ENCODE results near the gene WNT9B.

Gene WNT9B

GRCh38 chr17:46810837-46811236 lies 40.5 kb upstream of the WNT9B start:
- Histone ChIP-seq H3K36me3 (no peaks in the 10 kb centered on the region), H3K4me3 (ENCODE audit: low read depth in 1 of 2, low read length in 1 of 2) (no peak overlapping the region), H3K27me3 (peaks cover 57% of the 10 kb centered on the region), H3K27ac (no peak overlapping the region), H3K4me1 (ENCODE audit: control insufficient read depth in 1 of 2, insufficient read depth in 1 of 2, low read depth in 1 of 2, low read length in 1 of 2) (no peaks in the 10 kb centered on the region), H3K9me3 (no peaks in the 10 kb centered on the region)
- no peak for TF ChIP-seq CTCF (IDR thresholded peaks at IDR 0.05)

DNA sequence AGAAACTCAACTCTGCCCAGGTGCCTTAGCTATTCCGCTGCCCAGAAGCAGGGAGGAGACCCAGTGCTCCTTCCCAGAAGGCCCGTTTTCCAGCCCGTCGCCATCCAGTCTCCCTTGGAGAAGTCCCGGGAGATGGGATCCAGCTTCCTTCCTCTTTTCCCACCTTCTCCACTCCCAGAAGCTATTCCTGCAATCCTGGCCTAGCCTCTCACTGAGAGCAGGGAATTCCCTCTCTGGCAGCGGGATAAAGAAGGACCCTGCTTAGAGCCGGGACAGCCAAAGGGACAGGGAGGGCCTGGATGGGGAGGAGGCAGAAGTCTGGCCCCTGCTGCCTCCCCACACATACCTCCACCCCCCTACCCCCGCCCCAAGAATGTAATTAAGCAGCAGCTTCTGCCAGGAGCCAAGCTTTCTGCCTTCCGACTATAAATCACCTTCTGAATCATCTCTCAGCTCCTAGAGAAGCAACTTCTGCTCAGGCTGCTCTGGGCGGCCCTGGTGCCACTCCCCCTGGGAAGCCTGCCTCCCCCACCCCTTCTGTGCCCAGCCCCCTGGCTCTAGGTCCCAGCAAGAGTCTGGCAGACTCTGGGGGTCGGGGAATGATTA lies 39.3 kb upstream of the WNT9B start:
- no peak for TF ChIP-seq CTCF (IDR thresholded peaks at IDR 0.05)
- H3K9me3 ChIP-seq, result no peaks in the 10 kb centered on the region
- H3K27ac ChIP-seq, result no peak overlapping the region
- no peak overlapping the region for H3K4me3 ChIP-seq (ENCODE audit: low read depth in 1 of 2, low read length in 1 of 2)
- no peaks in the 10 kb centered on the region for H3K36me3 ChIP-seq
- no peaks in the 10 kb centered on the region for H3K4me1 ChIP-seq (ENCODE audit: control insufficient read depth in 1 of 2, insufficient read depth in 1 of 2, low read depth in 1 of 2, low read length in 1 of 2)
- peaks cover 63% of the 10 kb centered on the region for H3K27me3 ChIP-seq

- Histone ChIP-seq H3K27ac (no peak overlapping the region), H3K36me3 (no peaks in the 10 kb centered on the region), H3K4me3 (ENCODE audit: low read depth in 1 of 2, low read length in 1 of 2) (no peak overlapping the region), H3K9me3 (no peaks in the 10 kb centered on the region), H3K4me1 (ENCODE audit: control insufficient read depth in 1 of 2, insufficient read depth in 1 of 2, low read depth in 1 of 2, low read length in 1 of 2) (no peaks in the 10 kb centered on the region), H3K27me3 (peaks cover 70% of the 10 kb centered on the region)
- no peak for TF ChIP-seq CTCF (IDR thresholded peaks at IDR 0.05)
Measured at GRCh38 chr17:46812624-46813318, 38.6 kb upstream of the WNT9B start.

DNA sequence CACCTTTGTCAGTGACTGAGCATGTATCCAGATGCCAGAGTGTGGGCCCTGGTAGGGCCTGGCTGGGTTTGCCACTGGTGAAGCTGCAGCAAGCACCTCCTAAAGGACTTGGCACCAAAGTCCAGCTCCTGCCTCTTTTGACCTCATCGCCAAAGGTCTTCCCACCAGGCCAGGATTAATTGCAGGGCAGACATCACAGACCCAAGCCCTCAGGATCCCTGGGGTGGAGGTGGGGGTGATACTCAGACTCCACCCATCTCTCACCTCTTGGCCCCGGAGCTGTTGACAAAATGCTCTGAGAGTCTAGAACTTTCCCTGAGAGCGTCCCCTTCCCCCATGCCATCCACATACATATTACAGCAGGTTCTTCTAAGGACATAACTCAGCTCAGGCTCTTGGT lies 37.5 kb upstream of the WNT9B start:
- Histone ChIP-seq H3K27ac (no peak overlapping the region), H3K4me1 (ENCODE audit: control insufficient read depth in 1 of 2, insufficient read depth in 1 of 2, low read depth in 1 of 2, low read length in 1 of 2) (peaks cover 5 to 7% of the 10 kb centered on the region in 2 experiments), H3K27me3 (peaks cover 77% of the 10 kb centered on the region), H3K4me3 (ENCODE audit: low read depth in 1 of 2, low read length in 1 of 2) (no peak overlapping the region), H3K9me3 (no peaks in the 10 kb centered on the region), H3K36me3 (no peaks in the 10 kb centered on the region)
- TF ChIP-seq CTCF (IDR thresholded peaks at IDR 0.05), result no peak

DNA sequence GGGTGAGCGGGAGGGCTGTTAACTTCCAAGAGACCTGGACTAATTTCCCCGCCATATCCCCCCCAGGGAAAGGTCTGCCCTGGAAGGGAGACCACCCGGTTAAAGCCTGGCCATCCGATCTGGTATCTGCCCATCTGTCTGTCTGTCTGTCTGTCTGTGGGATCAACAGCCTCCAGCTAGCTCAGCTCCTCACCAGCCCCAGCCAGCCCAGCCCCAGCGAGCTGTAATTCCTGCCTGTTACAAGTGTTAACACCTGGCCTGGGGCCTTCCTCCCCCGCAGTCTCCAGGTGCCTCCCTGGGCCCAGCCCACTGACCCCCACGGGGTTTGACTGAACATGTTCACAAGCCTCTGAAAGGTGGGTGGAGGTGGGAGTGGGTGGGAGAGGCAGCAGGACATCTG lies 36.9 kb upstream of the WNT9B start:
- H3K27me3 ChIP-seq, result peaks cover 82% of the 10 kb centered on the region
- TF ChIP-seq CTCF (IDR thresholded peaks at IDR 0.05), result no peak
- H3K27ac ChIP-seq, result no peak overlapping the region
- no peaks in the 10 kb centered on the region for H3K9me3 ChIP-seq
- no peak overlapping the region for H3K4me3 ChIP-seq (ENCODE audit: low read depth in 1 of 2, low read length in 1 of 2)
- no peaks in the 10 kb centered on the region for H3K36me3 ChIP-seq
- H3K4me1 ChIP-seq (ENCODE audit: control insufficient read depth in 1 of 2, insufficient read depth in 1 of 2, low read depth in 1 of 2, low read length in 1 of 2), result peaks cover 10 to 12% of the 10 kb centered on the region in 2 experiments

All from neutrophil (primary cell).